Fibroblast of the aortic adventitia (primary cell): ENCODE data around the gene NADSYN1. TPM values are rescaled to one million over a fixed set of nuclear protein-coding genes. Genes with fewer than 3 reads are reported as not detected.
"Not testable (repeated sequence)": the region's sequence is repeated elsewhere in the genome, so short reads cannot be mapped to it uniquely, and the experiment has no call there.

Experiments
- DNase-seq: peaks from one replicate; pipeline ENCODE4 v3.0.0-alpha.2; 2010; ENCODE audit warnings: low read depth
- H3K4me3 ChIP-seq: 2 replicates; pipeline ENCODE4 v1.5.1; 2011; ENCODE audit warnings: low read depth, mild to moderate bottlenecking, control low read depth, low read length, moderate library complexity
- total RNA-seq: library from RNA; depleted of rRNA; stranded (reverse); fragments of >200 nt; gene quantifications from 2 replicates; pipeline ENCODE4 v1.2.3, GENCODE V29; 2012; ENCODE audit warnings: low replicate concordance
- TF ChIP-seq, protein P1 (sequence below): IDR thresholded peaks from 2 replicates; pipeline ENCODE4 v1.5.1; 2011; ENCODE audit warnings: mild to moderate bottlenecking, low read length, control low read depth, inconsistent platforms; ENCODE audit not compliant: insufficient read depth

The NADSYN1 gene
- total RNA-seq, 1 donor = 50.9 TPM

DNA sequence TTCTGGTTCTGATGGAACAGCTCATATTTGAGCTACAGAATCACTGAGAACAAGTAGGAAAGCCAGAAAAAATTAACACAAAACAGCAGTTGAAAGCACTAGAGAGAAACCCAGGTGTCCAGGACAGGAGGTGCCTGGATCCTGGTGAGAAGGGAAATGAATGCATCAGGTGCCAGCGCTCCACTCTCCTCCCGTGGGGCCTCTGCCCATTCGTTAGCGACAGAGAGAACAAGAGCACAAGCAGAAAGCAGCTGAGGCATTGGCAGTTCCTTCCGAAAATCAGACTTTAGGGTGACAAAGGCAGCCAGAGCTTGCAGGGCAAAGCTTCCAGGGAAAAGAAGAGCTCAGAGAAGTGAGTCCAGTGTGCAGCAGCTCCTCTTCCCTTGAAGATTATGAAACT is 54.1 kb downstream of the NADSYN1 start:
- TF ChIP-seq, protein P1, sequence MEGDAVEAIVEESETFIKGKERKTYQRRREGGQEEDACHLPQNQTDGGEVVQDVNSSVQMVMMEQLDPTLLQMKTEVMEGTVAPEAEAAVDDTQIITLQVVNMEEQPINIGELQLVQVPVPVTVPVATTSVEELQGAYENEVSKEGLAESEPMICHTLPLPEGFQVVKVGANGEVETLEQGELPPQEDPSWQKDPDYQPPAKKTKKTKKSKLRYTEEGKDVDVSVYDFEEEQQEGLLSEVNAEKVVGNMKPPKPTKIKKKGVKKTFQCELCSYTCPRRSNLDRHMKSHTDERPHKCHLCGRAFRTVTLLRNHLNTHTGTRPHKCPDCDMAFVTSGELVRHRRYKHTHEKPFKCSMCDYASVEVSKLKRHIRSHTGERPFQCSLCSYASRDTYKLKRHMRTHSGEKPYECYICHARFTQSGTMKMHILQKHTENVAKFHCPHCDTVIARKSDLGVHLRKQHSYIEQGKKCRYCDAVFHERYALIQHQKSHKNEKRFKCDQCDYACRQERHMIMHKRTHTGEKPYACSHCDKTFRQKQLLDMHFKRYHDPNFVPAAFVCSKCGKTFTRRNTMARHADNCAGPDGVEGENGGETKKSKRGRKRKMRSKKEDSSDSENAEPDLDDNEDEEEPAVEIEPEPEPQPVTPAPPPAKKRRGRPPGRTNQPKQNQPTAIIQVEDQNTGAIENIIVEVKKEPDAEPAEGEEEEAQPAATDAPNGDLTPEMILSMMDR = no peak
- no peak for DNase-seq
- H3K4me3 ChIP-seq = no peak overlapping the region

DNA sequence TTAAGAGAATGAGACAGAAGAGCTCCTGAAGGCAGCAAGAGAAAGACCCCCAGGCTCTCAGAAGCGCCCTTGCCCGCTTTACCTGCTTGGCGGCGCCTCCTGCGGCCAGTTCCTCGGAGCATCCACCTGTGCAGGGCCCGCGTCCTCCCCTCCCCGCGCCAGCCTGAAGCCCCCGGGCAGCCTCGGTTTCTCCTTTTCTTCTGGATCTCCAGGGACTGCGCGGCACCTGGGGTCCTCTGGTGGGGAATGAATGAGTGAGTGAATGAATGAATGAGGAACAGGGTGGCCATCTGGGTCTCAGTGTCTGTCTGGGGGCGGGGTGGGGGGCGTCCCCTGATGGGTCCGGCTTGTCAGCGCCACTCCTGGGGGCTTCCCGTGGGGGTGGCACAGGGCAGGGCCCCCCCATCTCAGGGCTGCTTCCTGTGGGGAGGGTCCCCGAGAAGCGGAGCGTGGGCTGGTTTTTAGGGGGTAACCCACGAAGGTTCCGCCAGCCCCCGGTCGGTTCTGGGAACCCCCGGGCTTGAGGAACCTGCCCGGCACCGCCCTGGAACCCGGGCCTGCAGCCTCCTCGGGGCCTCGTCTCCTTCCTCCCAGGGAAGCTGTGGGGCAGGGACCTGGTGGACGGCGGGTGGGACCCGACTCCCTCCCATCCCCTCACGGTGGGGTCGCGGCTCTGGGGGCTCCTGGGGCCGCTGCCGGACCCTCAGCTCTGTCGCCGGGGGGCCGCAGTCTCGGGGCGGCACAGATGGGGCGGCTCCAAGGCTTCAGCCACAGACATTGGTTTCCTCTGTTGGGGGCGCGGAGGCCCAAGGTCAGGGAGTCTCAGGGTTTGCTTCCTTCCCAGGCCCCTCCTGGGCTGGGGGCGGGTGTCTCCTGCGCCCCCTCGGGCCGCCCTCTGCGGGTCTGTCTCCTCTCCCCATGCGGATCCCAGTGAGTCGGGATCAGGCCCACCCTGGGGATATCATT is 65.8 kb downstream of the NADSYN1 start:
- H3K4me3 ChIP-seq = no peak overlapping the region
- TF ChIP-seq, protein P1 = no peak
- no peak for DNase-seq

DNA sequence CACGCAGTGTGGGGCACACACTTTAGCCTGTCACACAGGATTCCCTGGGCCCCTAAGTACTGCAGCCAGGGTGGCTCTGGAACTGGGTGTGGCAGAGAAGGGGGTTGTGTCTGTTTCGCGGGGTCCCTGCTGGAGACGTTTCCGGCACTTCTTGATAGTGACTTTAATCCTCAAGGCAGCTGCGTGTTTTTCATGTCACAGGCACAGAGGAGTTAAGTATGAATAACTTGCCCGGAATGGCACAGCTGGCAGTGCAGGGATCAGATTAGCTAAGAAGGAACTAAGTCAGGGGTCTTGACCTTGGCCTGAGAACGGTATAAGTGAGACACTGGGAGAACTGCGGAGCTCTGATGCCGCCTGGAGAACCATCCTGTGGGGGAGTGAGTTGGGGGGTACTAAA is 66.5 kb downstream of the NADSYN1 start:
- no peak for DNase-seq
- TF ChIP-seq, protein P1 = no peak
- H3K4me3 ChIP-seq = no peak overlapping the region

DNA sequence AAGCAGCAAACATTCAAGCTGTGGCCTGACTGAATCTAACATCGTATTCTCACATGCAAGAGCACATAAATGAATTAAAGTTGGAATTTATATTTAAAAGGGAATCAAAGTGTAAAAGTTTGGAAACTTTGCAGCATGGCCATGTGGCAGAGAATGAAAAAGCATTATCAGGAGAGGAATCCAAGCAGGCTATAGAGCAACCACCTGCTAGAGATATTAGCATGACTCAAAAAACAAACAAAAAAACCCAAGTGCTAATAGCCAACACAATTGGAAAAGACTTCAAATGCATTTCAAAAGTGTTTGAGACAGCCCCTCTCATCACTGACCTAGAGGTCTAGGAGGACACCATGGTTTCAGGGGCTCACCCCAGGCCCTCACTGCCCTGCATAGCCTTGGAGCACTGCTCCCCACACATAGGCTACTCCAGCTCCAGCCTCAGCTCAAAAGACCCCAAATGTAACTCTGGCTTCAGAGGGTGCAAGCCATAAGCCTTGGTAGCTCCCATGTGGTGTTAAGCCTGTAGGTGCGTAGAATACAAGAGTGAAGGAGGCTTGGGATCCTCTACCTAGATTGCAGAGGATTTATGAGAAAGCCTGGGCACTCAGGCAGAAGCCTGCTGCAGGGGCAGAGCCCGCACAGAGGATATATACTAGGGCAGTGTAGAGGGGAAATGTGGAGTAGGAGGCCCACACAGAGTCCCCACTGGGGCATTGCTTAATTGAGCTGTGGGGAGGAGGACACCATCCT is 72.4 kb downstream of the NADSYN1 start:
- DNase-seq = no peak
- no peak overlapping the region for H3K4me3 ChIP-seq
- TF ChIP-seq, protein P1 = no peak

DNA sequence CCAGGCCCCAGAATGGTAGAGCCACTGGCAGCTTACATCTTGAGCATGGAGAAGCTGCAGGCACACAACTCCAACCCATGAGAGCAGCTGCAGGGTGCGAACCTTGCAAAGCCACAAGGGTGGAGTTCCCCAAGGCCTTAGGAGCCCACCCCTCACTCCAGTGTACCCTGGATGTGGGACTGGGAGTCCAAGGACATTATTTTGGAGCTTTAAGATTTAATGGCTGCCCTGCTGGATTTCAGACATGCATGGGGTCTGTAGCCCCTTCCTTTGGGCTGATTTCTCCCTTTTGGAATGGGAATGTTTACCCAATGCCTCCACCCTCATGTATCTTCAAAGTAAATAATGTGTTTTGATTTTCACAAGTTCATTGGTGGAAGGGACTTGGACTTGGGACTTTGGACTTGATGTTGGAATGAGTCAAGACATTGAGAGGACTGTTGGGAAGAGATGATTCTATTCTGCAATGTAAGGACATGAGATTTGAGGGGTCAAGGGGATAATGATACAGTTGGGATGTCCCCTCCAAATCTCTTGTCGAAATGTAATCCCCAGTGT is 73.0 kb downstream of the NADSYN1 start:
- DNase-seq = no peak
- H3K4me3 ChIP-seq = no peak overlapping the region
- TF ChIP-seq, protein P1 = no peak

DNA sequence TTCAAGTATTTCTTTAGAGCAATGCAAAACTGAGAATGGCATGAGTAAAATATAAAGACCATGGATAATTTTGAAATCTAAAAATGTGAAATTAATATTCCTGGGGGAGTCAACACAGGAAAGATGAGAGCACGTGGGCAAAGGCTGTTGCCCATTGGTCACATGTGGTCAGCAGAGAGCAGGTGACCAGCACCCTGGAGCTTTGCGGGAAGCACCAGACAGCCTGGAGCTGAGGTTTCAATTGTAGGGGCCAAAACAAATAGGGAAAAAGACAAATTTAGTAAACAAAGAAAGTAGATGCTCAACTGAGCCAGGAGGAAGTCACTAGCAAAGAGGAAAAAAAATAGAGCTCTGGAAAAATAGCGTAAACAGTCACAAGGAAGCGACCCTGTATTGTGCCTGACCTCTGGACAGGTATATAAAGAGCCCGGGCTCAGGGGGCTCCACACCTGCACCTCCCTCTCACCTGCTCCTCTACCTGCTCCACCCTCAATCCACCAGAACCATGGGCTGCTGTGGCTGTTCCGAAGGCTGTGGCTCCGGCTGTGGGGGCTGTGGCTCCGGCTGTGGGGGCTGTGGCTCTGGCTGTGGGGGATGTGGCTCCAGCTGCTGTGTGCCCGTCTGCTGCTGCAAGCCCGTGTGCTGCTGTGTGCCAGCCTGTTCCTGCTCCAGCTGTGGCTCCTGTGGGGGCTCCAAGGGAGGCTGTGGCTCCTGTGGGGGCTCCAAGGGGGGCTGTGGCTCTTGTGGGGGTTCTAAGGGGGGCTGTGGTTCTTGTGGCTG is 74.0 kb downstream of the NADSYN1 start, which contains the start of gene KRTAP5-7:
KRTAP5-7 (plus strand) TSS at position 472 of the 780 bp plus-strand sequence; CDS start at position 506, 34 bp downstream.
- not testable (repeated sequence) for H3K4me3 ChIP-seq

More for the DNA sequence above, 74.0 kb downstream of the NADSYN1 start, which contains the start of gene KRTAP5-7:
- not testable (repeated sequence) for DNase-seq
